HCT116 (cell line): Measurements from ENCODE around the gene LHX1. TPM values are rescaled to one million over a fixed set of nuclear protein-coding genes. Genes with fewer than 3 reads are reported as not detected.

ENCODE experiments used
- ATAC-seq: fragments of 200-7000 bp; cut with Tn5 transposase; 2 replicates; pipeline ENCODE4 v1.9.1; 2020; ENCODE audit warnings: mild to moderate bottlenecking, moderate library complexity
- BruUV-seq: library from RNA; stranded (reverse); fragments of 400-500 nt; replicated peaks from 2 replicates; lab custom pipeline; 2021; lab: Mats Ljungman, UMichigan
- CTCF ChIA-PET: fragments of 300-600 bp; sonication (Branson Sonifier 250); formaldehyde crosslinking; loops from one replicate; lab custom pipeline; 2021; ENCODE audit warnings: antibody characterized with exemption; lab: Charles Lee
- POLR2A ChIA-PET: fragments of 300-600, 350-600 bp; sonication (Branson Sonifier 250); formaldehyde crosslinking; loops from one replicate; lab custom pipeline; 2021; ENCODE audit warnings: antibody characterized with exemption; lab: Charles Lee
- RAD21 ChIA-PET, 2 experiments: fragments of 300-600 bp; sonication (Branson Sonifier 250); formaldehyde crosslinking; loops; one replicate each; lab custom pipeline; 2023; ENCODE audit warnings: low total read pairs in 2 of 2; ENCODE audit not compliant: uncharacterized antibody in 2 of 2, unreplicated experiment in 2 of 2, low non-redundant PET in 1 of 2; lab: Charles Lee
- DNase-seq: peaks from one replicate; pipeline ENCODE4 v3.0.0-alpha.2; 2010; ENCODE audit warnings: low read depth, low spot score
- H2AFZ ChIP-seq: fragments of 200-600 bp; shearing (Covaris generic), sonication (generic); 2 replicates; pipeline ENCODE4 v1.6.1; 2017; ENCODE audit warnings: low read depth, mixed run types, mixed read lengths, antibody characterized with exemption, low read length; ENCODE audit not compliant: poor library complexity, severe bottlenecking
- H3K27ac ChIP-seq: 2 replicates; pipeline ENCODE4 v1.5.1; 2012; ENCODE audit warnings: low read depth, low read length
- H3K27me3 ChIP-seq: fragments of 200-600 bp; sonication (generic); 2 replicates; pipeline ENCODE4 v1.6.1; 2016; ENCODE audit warnings: mixed run types, low read length, mixed read lengths; ENCODE audit not compliant: insufficient read depth
- H3K36me3 ChIP-seq, 2 experiments: fragments of 200-500 bp in 1 of 2; fragments of 200-600 bp in 1 of 2; sonication (Bioruptor generic) in 1 of 2; sonication (generic) in 1 of 2; 2 replicates each; pipeline versions ENCODE4 v1.5.1 to v1.6.1; 2014 to 2016; ENCODE audit warnings: low read length in 2 of 2, inconsistent platforms in 1 of 2, mixed read lengths in 1 of 2, mixed run types in 1 of 2; ENCODE audit not compliant: insufficient read depth in 2 of 2, control insufficient read depth in 1 of 2
- H3K4me1 ChIP-seq, 2 experiments: fragments of 200-600 bp in 1 of 2; sonication (generic) in 1 of 2; 2 replicates each; pipeline versions ENCODE4 v1.5.1 to v1.6.1; 2012 to 2017; ENCODE audit warnings: low read length in 2 of 2, inconsistent platforms in 1 of 2, mild to moderate bottlenecking in 1 of 2, mixed read lengths in 1 of 2, mixed run types in 1 of 2, moderate library complexity in 1 of 2; ENCODE audit not compliant: insufficient read depth in 2 of 2, control insufficient read depth in 1 of 2
- H3K4me2 ChIP-seq: fragments of 200-600 bp; sonication (generic); 2 replicates; pipeline ENCODE4 v1.6.1; 2017; ENCODE audit warnings: mixed run types, low read length, mixed read lengths
- H3K4me3 ChIP-seq, 2 experiments: fragments of 200-600 bp in 1 of 2; sonication (generic) in 1 of 2; replicated peaks in 1 of 2; 2 replicates each; pipeline ENCODE4 v1.5.1; 2011 to 2016; ENCODE audit warnings: low read length in 2 of 2, control low read depth in 1 of 2, low read depth in 1 of 2, mild to moderate bottlenecking in 1 of 2, mixed read lengths in 1 of 2, mixed run types in 1 of 2
- H3K79me2 ChIP-seq: fragments of 200-600 bp; sonication (generic); 2 replicates; pipeline ENCODE4 v1.6.1; 2017; ENCODE audit warnings: mild to moderate bottlenecking, mixed run types, low read length, moderate library complexity, mixed read lengths; ENCODE audit not compliant: insufficient read depth
- H3K9ac ChIP-seq: fragments of 200-600 bp; sonication (generic); 2 replicates; pipeline ENCODE4 v1.6.1; 2016; ENCODE audit warnings: low read length, mixed read lengths
- H3K9me2 ChIP-seq: fragments of 200-600 bp; sonication (generic), shearing (Covaris generic); 2 replicates; pipeline ENCODE4 v1.6.1; 2017; ENCODE audit warnings: mixed run types, mild to moderate bottlenecking, moderate library complexity; ENCODE audit not compliant: insufficient read depth
- H3K9me3 ChIP-seq, 2 experiments: fragments of 200-500 bp in 1 of 2; fragments of 200-600 bp in 1 of 2; sonication (Bioruptor generic) in 1 of 2; sonication (generic) in 1 of 2; 2 replicates each; pipeline ENCODE4 v1.6.1; 2014 to 2017; ENCODE audit warnings: low read length in 2 of 2, mixed read lengths in 2 of 2, inconsistent platforms in 1 of 2, low read depth in 1 of 2, mild to moderate bottlenecking in 1 of 2, mixed run types in 1 of 2, moderate library complexity in 1 of 2; ENCODE audit not compliant: control insufficient read depth in 1 of 2, insufficient read depth in 1 of 2
- H4K20me1 ChIP-seq: fragments of 200-600 bp; sonication (generic), shearing (Covaris generic); 2 replicates; pipeline ENCODE4 v1.6.1; 2017; ENCODE audit warnings: mixed run types, mild to moderate bottlenecking, moderate library complexity; ENCODE audit not compliant: insufficient read depth
- CBX3 ChIP-seq: IDR thresholded peaks from 2 replicates; pipeline ENCODE4 v1.6.1; 2012; ENCODE audit warnings: low read depth
- CEBPB ChIP-seq: IDR thresholded peaks from 2 replicates; pipeline ENCODE4 v1.6.1; 2012; ENCODE audit warnings: low read depth
- EGR1 ChIP-seq: IDR thresholded peaks from 2 replicates; pipeline ENCODE4 v1.6.1; 2012; ENCODE audit warnings: low read depth
- ELF1 ChIP-seq: IDR thresholded peaks from 2 replicates; pipeline ENCODE4 v1.6.1; 2012; ENCODE audit warnings: low read depth, borderline replicate concordance
- EZH2 ChIP-seq: fragments of 200-600 bp; sonication (generic); IDR thresholded peaks from 2 replicates; pipeline ENCODE4 v1.6.1; 2017; ENCODE audit warnings: antibody characterized with exemption, mixed run types
- EZH2phosphoT487 ChIP-seq: fragments of 200-600 bp; IDR thresholded peaks from 2 replicates; pipeline ENCODE4 v1.6.1; 2018; ENCODE audit warnings: antibody characterized with exemption, borderline replicate concordance
- FOSL1 ChIP-seq: IDR thresholded peaks from 2 replicates; pipeline ENCODE4 v1.6.1; 2012; ENCODE audit warnings: low read depth
- JUND ChIP-seq: IDR thresholded peaks from 2 replicates; pipeline ENCODE4 v1.6.1; 2012
- POLR2A ChIP-seq: IDR thresholded peaks from 2 replicates; pipeline ENCODE4 v1.7.0; 2011; ENCODE audit warnings: borderline replicate concordance; ENCODE audit not compliant: insufficient read depth, insufficient read length; ENCODE audit errors: extremely low read depth
- POLR2AphosphoS5 ChIP-seq: IDR thresholded peaks from 2 replicates; pipeline ENCODE4 v1.6.1; 2011; ENCODE audit warnings: mild to moderate bottlenecking, low read depth, low read length, moderate library complexity
- SIN3A ChIP-seq: IDR thresholded peaks from 2 replicates; pipeline ENCODE4 v1.6.1; 2012; ENCODE audit warnings: low read depth
- SP1 ChIP-seq: IDR thresholded peaks from 2 replicates; pipeline ENCODE4 v1.6.1; 2012; ENCODE audit warnings: low read depth
- SRF ChIP-seq: IDR thresholded peaks from 2 replicates; pipeline ENCODE4 v1.6.1; 2012; ENCODE audit warnings: low read depth
- YY1 ChIP-seq: IDR thresholded peaks from 2 replicates; pipeline ENCODE4 v1.6.1; 2011; ENCODE audit warnings: low read length, low read depth, moderate library complexity, mild to moderate bottlenecking; ENCODE audit not compliant: insufficient replicate concordance; ENCODE audit errors: extremely low read depth
- intact Hi-C: fragments of 100-400 bp; cut with micrococcal nuclease; formaldehyde crosslinking; loops from 2 replicates; pipeline ENCODE4 v1.10.0; 2022
- total RNA-seq: library from RNA; stranded (reverse); gene quantifications from one replicate; pipeline ENCODE4 v1.2.1, GENCODE V29; 2021; ENCODE audit not compliant: unreplicated experiment
- TF ChIP-seq, protein P1 (sequence below): IDR thresholded peaks from 2 replicates; pipeline ENCODE4 v1.6.1; 2012
- TF ChIP-seq, protein P2 (sequence below): IDR thresholded peaks from 2 replicates; pipeline ENCODE4 v1.6.1; 2012; ENCODE audit warnings: low read depth
- TF ChIP-seq, protein P3 (sequence below): IDR thresholded peaks from 2 replicates; pipeline ENCODE4 v1.6.1; 2012
- TF ChIP-seq, protein P4 (sequence below): IDR thresholded peaks from 2 replicates; pipeline ENCODE4 v1.6.1; 2011; ENCODE audit warnings: mild to moderate bottlenecking, low read length, moderate library complexity; ENCODE audit not compliant: insufficient replicate concordance; ENCODE audit errors: extremely low read depth
- TF ChIP-seq, protein P5 (sequence below), 3 experiments: fragments of 200-600 bp in 1 of 3; sonication (generic) in 1 of 3; IDR thresholded peaks in 2 of 3; conservative IDR thresholded peaks in 1 of 3; 2 replicates each; pipeline ENCODE4 v1.5.1; 2012 to 2017; ENCODE audit warnings: low read depth in 2 of 3, low read length in 2 of 3, antibody characterized with exemption in 1 of 3, borderline replicate concordance in 1 of 3, control low read depth in 1 of 3, mild to moderate bottlenecking in 1 of 3, mixed read lengths in 1 of 3, mixed run types in 1 of 3, moderate library complexity in 1 of 3; ENCODE audit not compliant: insufficient read depth in 1 of 3

Gene LHX1
- total RNA-seq, 1 experiment from 2014 or later: 0.44 TPM

DNA sequence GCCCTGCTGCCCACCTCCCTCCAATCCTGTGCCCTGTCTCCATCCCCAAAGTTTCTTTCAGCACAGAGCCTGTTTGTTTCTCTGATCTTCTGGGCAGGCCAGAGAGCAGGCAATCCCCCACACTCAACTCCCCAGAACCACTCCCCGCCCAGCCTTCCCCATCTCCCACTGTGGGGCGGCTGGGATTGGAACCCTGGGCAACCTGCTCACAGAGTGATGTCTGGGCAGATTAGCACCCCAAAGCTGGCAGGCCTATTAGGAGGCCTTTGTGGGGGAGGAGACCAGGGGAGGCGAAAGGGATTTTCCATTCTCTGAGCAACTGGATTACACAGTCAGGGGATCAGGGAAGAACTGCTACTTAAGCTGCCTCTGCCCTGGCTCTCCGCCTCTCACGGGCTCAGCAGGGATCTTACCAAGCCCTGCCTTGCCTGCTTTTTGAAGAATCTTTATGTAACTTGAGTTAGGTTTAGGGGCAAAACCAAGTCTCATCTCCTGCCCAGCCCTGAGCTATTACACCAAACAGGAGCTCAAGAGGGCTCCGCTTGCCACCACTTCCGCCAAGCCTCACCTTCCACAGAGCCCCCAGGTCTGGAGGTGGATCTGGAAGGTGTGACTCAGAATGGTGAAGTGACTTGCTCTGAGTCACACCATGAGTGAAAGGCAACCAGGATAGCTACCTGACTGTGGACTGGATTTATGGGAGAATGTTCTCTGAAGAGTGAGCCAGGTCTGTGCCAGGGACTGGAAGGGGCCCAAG lies 16.0 kb upstream of the LHX1 start:
- Histone ChIP-seq H3K36me3 (no peaks in the 10 kb centered on the region), H3K27me3 (no peaks in the 10 kb centered on the region), H4K20me1 (no peaks in the 10 kb centered on the region), H2AFZ (no peak overlapping the region), H3K4me2 (peak overlapping the region; percentile 91), H3K79me2 (no peaks in the 10 kb centered on the region), H3K27ac (peak overlapping the region; percentile 100), H3K4me3 (peak overlapping the region; percentile 29 to 52), H3K4me1 (peaks cover 62 to 74% of the 10 kb centered on the region in 2 experiments), H3K9ac (peak overlapping the region; percentile 70), H3K9me2 (no peaks in the 10 kb centered on the region), H3K9me3 (no peaks in the 10 kb centered on the region)
- ChIA-PET RAD21 (interaction anchor here in 1 of 2 experiments (0.6 kb wide), 1 partner anchor 28 kb away, joined by 4 read pairs; no protein-coding TSS in a partner anchor), POLR2A (interaction anchor here (0.7 to 1.6 kb wide), 11 partner anchors 12 to 91 kb away, joined by 3 to 5 read pairs (median 3); partner anchors contain the start of gene AATF), CTCF (interaction anchor here (1.1 kb wide), 1 partner anchor 125 kb away, joined by 3 read pairs; no protein-coding TSS in a partner anchor)
- DNase-seq (peak; percentile 98), ATAC-seq (peak; percentile 88)
- intact Hi-C loops: loop anchor here (2.0 kb wide), 2 partner anchors 28 to 70 kb away; partner anchors contain the start of gene AATF
- BruUV-seq: TSS peak; percentile 91
- TF ChIP-seq, protein P1, sequence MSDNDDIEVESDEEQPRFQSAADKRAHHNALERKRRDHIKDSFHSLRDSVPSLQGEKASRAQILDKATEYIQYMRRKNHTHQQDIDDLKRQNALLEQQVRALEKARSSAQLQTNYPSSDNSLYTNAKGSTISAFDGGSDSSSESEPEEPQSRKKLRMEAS: peak; percentile 65
- TF ChIP-seq ELF1: no peak; the same call in 1 of the 2 replicates
- TF ChIP-seq SRF: peak; percentile 78
- TF ChIP-seq, protein P2, sequence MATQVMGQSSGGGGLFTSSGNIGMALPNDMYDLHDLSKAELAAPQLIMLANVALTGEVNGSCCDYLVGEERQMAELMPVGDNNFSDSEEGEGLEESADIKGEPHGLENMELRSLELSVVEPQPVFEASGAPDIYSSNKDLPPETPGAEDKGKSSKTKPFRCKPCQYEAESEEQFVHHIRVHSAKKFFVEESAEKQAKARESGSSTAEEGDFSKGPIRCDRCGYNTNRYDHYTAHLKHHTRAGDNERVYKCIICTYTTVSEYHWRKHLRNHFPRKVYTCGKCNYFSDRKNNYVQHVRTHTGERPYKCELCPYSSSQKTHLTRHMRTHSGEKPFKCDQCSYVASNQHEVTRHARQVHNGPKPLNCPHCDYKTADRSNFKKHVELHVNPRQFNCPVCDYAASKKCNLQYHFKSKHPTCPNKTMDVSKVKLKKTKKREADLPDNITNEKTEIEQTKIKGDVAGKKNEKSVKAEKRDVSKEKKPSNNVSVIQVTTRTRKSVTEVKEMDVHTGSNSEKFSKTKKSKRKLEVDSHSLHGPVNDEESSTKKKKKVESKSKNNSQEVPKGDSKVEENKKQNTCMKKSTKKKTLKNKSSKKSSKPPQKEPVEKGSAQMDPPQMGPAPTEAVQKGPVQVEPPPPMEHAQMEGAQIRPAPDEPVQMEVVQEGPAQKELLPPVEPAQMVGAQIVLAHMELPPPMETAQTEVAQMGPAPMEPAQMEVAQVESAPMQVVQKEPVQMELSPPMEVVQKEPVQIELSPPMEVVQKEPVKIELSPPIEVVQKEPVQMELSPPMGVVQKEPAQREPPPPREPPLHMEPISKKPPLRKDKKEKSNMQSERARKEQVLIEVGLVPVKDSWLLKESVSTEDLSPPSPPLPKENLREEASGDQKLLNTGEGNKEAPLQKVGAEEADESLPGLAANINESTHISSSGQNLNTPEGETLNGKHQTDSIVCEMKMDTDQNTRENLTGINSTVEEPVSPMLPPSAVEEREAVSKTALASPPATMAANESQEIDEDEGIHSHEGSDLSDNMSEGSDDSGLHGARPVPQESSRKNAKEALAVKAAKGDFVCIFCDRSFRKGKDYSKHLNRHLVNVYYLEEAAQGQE: no peak
- peak; percentile 70 for TF ChIP-seq EGR1
- TF ChIP-seq POLR2A: no peak
- peak; percentile 84; the same call in 1 of the 2 replicates for TF ChIP-seq CBX3
- TF ChIP-seq SP1: peak; percentile 98
- TF ChIP-seq, protein P3, sequence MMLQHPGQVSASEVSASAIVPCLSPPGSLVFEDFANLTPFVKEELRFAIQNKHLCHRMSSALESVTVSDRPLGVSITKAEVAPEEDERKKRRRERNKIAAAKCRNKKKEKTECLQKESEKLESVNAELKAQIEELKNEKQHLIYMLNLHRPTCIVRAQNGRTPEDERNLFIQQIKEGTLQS: no peak
- peak; percentile 99 for TF ChIP-seq JUND
- TF ChIP-seq, protein P4, sequence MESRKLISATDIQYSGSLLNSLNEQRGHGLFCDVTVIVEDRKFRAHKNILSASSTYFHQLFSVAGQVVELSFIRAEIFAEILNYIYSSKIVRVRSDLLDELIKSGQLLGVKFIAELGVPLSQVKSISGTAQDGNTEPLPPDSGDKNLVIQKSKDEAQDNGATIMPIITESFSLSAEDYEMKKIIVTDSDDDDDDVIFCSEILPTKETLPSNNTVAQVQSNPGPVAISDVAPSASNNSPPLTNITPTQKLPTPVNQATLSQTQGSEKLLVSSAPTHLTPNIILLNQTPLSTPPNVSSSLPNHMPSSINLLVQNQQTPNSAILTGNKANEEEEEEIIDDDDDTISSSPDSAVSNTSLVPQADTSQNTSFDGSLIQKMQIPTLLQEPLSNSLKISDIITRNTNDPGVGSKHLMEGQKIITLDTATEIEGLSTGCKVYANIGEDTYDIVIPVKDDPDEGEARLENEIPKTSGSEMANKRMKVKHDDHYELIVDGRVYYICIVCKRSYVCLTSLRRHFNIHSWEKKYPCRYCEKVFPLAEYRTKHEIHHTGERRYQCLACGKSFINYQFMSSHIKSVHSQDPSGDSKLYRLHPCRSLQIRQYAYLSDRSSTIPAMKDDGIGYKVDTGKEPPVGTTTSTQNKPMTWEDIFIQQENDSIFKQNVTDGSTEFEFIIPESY: peak; percentile 75
- TF ChIP-seq SIN3A: no peak
- TF ChIP-seq, protein P5, sequence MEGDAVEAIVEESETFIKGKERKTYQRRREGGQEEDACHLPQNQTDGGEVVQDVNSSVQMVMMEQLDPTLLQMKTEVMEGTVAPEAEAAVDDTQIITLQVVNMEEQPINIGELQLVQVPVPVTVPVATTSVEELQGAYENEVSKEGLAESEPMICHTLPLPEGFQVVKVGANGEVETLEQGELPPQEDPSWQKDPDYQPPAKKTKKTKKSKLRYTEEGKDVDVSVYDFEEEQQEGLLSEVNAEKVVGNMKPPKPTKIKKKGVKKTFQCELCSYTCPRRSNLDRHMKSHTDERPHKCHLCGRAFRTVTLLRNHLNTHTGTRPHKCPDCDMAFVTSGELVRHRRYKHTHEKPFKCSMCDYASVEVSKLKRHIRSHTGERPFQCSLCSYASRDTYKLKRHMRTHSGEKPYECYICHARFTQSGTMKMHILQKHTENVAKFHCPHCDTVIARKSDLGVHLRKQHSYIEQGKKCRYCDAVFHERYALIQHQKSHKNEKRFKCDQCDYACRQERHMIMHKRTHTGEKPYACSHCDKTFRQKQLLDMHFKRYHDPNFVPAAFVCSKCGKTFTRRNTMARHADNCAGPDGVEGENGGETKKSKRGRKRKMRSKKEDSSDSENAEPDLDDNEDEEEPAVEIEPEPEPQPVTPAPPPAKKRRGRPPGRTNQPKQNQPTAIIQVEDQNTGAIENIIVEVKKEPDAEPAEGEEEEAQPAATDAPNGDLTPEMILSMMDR (IDR thresholded peaks at IDR 0.05 in 2 of 3, conservative IDR thresholded peaks at IDR 0.05 in 1 of 3; ENCODE audit: borderline replicate concordance in 1 of 3, insufficient read depth in 1 of 3, low read depth in 2 of 3, low read length in 2 of 3): no peak
- no peak for TF ChIP-seq EZH2phosphoT487
- TF ChIP-seq YY1: peak; percentile 80
- TF ChIP-seq CEBPB: no peak
- peak; percentile 99 for TF ChIP-seq FOSL1
- no peak for TF ChIP-seq EZH2
- peak; percentile 77 for TF ChIP-seq POLR2AphosphoS5
